Progenitor cell of endocrine pancreas (in vitro differentiated cells): ENCODE data around the gene NPAT. TPM values are rescaled to one million over a fixed set of nuclear protein-coding genes. Genes with fewer than 3 reads are reported as not detected.

Experiments
- DNase-seq: peaks from one replicate; pipeline ENCODE4 v3.0.0; 2021; ENCODE audit warnings: low spot score; ENCODE audit not compliant: unreplicated experiment
- H3K27ac Mint-ChIP-seq: 2 replicates; pipeline ENCODE4 v1.8.0; 2021; ENCODE audit warnings: mild to moderate bottlenecking, moderate library complexity, mixed read lengths
- H3K27me3 Mint-ChIP-seq: 2 replicates; pipeline ENCODE4 v1.8.0; 2021; ENCODE audit warnings: mixed read lengths
- H3K36me3 Mint-ChIP-seq: 2 replicates; pipeline ENCODE4 v1.8.0; 2022; ENCODE audit warnings: mixed read lengths; ENCODE audit not compliant: insufficient read depth
- H3K4me1 Mint-ChIP-seq: 2 replicates; pipeline ENCODE4 v1.8.0; 2021; ENCODE audit warnings: low read depth, mixed read lengths
- H3K4me3 Mint-ChIP-seq: 2 replicates; pipeline ENCODE4 v1.8.0; 2021; ENCODE audit warnings: low read depth, mild to moderate bottlenecking, moderate library complexity, mixed read lengths
- H3K9me3 Mint-ChIP-seq: 2 replicates; pipeline ENCODE4 v1.8.0; 2021; ENCODE audit warnings: low read depth, mixed read lengths
- CTCF ChIP-seq: fragments of 200-600 bp; sonication (generic); IDR thresholded peaks from one replicate; pipeline ENCODE4 v1.5.0; 2021; ENCODE audit warnings: antibody characterized with exemption, mild to moderate bottlenecking; ENCODE audit not compliant: unreplicated experiment
- total RNA-seq: library from RNA; stranded (reverse); gene quantifications from 2 replicates; pipeline ENCODE4 v1.2.1, GENCODE V29; 2021

Gene NPAT
- total RNA-seq, 1 donor from 2014 or later = 21.0 TPM

- no peaks in the 10 kb centered on the region for H3K9me3 Mint-ChIP-seq
- H3K36me3 Mint-ChIP-seq = peaks cover 3% of the 10 kb centered on the region
- peaks cover 31% of the 10 kb centered on the region for H3K4me1 Mint-ChIP-seq
- no peaks in the 10 kb centered on the region for H3K27me3 Mint-ChIP-seq
- no peak for DNase-seq
- no peak for TF ChIP-seq CTCF
- no peak overlapping the region for H3K4me3 Mint-ChIP-seq
- H3K27ac Mint-ChIP-seq = no peak overlapping the region
These were observed 1.6 kb downstream of the NPAT start for GRCh38 chr11:108220721-108221336.

- TF ChIP-seq CTCF = no peak
- Mint-ChIP-seq H3K27ac (peak overlapping the region; percentile 65), H3K4me1 (peaks cover 31% of the 10 kb centered on the region), H3K36me3 (peaks cover 5% of the 10 kb centered on the region), H3K27me3 (no peaks in the 10 kb centered on the region), H3K4me3 (no peak overlapping the region), H3K9me3 (no peaks in the 10 kb centered on the region)
- DNase-seq = no peak
These were observed 3.3 kb downstream of the NPAT start for GRCh38 chr11:108218912-108219783.

GRCh38 chr11:108218455-108218854 lies 4.0 kb downstream of the NPAT start:
- no peaks in the 10 kb centered on the region for H3K27me3 Mint-ChIP-seq
- no peaks in the 10 kb centered on the region for H3K9me3 Mint-ChIP-seq
- peaks cover 9% of the 10 kb centered on the region for H3K36me3 Mint-ChIP-seq
- no peak for DNase-seq
- H3K4me3 Mint-ChIP-seq = no peak overlapping the region
- TF ChIP-seq CTCF = no peak
- no peak overlapping the region for H3K27ac Mint-ChIP-seq
- H3K4me1 Mint-ChIP-seq = peaks cover 31% of the 10 kb centered on the region

- H3K4me3 Mint-ChIP-seq = no peak overlapping the region
- H3K27ac Mint-ChIP-seq = no peak overlapping the region
- peaks cover 31% of the 10 kb centered on the region for H3K4me1 Mint-ChIP-seq
These were observed 5.5 kb downstream of the NPAT start for GRCh38 chr11:108216988-108217387.

More at GRCh38 chr11:108216988-108217387, 5.5 kb downstream of the NPAT start:
- Mint-ChIP-seq H3K9me3 (no peaks in the 10 kb centered on the region), H3K27me3 (no peaks in the 10 kb centered on the region), H3K36me3 (peaks cover 13% of the 10 kb centered on the region)
- no peak for TF ChIP-seq CTCF
- DNase-seq = no peak
